LoVo (cell line): ENCODE results near the gene SIDT2.
"Not testable (repeated sequence)": the region's sequence is repeated elsewhere in the genome, so short reads cannot be mapped to it uniquely, and the experiment has no call there.

Source experiments
- DNase-seq: peaks from one replicate; pipeline ENCODE4 v3.0.0-alpha.2; 2016; ENCODE audit warnings: low spot score

Gene SIDT2

DNA sequence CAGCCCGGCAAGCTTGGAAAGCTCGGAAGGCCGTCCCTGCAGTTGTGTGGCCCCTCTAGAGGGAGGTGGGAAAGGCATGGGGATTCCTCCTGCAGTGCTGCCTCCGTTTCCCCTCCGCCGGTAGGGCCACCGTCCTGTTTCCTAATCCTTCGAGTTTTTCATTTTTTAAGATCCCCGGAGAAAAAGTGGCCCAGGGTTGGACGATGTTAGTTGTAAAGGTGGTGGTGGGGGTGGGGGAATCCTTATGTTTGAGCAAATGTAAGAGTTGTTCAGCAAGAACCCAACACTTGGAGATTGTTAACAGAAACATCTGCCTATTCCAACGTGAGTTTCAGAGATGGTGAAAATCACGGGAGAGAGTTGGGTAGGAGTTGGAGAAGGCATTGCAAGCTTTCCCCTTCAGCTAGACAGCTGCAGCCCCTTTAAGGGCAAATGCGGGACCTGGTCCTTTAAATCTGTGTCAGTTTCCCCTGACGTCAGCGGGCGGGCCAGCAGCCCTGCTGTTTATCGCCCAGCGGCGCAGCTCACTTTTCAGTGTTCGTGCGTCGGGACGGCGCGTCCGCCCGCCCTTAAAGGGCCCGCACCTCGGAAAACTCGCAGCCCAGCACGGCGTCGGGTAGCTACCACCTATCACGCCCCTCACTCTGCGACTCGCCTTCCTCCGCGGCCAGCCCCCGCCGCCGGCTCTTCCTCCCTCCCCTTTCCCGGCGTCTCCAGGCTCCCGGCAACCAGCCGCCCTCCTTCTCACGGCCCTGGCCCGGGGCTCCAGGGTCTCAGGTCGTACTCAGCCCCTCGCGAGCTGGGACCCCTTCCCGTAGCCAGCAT is at the start of gene SIDT2:
SIDT2 (plus strand) TSS at position 534 of the 825 bp plus-strand sequence. CDS start 521 bp downstream, outside the sequence.
- peak; percentile 89 for DNase-seq

DNA sequence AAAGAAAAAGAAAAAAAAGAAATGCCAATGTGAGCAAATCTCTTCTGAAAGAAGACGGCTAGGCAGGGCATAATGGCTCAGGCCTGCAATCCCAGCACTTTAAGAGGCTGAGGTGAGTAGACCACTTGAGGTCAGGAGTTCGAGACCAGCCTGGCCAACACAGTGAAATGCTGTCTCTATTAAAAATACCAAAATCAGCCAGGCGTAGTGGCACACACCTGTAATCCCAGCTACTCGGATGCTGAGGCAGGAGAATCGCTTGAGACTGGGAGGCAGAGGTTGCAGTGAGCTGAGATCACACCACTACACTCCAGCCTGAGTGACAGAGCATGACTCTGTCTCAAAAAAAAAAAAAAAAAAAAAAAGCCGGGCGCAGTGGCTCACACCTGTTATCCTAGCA is 48.1 kb upstream of the SIDT2 start:
- not testable (repeated sequence) for DNase-seq

DNA sequence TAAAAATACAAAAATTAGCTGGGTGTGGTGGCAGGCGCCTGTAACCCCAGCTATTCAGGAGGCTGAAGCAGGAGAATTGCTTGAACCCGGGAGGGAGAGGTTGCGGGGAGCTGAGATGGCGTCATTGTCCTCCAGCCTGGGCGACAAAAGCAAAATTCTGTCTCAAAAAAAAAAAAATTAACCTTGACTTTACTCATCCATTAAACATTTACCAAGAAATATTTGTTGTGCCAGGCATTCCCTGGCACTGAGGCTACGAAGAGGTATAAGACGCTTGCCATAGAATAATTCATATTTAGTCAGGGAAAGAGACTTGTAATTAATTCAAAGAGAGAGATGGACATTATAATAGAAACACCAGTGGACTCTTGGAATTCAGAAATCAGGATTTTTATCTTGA is 47.7 kb upstream of the SIDT2 start:
- no peak for DNase-seq

DNA sequence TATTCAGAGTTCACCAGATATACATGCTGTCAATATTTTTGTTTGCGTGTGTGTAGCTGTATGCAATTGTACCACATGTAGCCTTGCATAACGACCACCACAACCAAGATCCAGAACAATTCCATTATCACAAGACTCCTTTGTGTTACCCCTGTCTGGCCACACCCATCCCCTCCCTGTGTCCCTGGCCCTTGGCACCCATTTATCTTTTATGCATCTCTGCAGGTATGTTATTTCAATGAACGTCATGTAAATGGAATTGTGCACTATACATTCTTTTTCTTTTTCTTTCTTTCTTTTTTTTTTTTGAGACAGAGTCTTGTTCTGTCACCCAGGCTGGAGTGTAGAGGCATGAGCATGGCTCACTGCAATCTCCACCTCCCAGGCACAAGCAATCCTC is 44.1 kb upstream of the SIDT2 start:
- DNase-seq: no peak

DNA sequence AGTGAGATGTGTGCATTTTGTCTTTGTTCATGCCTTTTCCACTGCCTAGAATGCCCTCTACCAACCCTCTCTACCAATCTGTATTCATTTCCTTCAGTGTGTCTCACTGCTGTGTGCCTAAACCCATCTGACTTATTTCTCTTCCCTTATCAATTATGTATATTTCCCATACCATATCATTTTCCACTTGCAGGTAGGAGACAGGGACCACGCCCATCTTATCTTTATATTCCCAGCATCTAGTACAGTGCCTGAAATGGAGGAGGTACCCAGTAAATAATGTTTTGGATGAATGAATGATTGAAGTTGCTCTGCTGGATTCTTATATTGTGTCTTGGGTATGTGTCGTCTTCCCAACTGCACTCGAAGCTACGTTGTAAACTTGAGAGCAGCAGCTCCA is 43.6 kb upstream of the SIDT2 start:
- DNase-seq: not testable (repeated sequence)

DNA sequence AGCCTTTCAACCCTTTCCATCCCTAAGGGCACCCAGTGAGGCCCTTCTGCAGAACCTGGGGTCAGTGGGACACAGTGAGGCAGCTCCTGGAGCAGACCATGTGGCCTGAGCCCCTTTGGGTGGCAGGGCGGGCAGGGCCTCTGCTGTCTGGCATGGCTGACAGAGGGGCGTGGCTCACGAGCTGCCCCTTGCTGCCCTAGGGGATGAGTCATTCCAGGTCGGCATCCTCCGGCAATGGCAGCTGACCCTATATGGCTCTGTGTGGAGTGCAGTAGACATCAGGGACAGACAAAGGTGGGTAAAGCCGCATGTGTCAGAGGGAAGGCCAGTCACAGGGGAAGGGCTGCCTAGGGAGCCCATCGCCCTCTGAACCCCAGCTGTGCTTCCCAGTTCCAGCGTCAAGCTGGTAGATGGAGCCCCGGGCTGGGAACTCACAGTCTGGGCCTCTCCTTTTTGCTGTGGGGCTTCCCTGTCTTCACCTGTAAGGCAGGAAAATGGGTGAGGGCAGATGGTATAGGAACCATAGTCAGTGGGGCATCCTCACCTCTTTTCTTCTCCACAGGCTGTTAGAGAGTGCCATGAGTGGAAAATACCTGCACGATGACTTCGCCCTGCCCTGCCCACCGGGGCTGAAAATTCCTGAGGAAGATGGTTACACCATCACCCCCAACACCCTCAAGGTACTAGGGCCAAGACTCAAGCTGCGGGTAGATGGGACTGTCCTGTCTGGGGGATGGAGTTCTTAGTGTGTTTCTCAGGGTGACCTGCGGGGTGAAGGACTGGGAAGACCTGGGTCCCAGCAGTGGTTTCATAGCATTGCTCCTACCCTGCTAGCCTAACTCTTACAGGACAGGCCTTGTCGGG is 41.1 kb upstream of the SIDT2 start:
- DNase-seq: not testable (repeated sequence)

DNA sequence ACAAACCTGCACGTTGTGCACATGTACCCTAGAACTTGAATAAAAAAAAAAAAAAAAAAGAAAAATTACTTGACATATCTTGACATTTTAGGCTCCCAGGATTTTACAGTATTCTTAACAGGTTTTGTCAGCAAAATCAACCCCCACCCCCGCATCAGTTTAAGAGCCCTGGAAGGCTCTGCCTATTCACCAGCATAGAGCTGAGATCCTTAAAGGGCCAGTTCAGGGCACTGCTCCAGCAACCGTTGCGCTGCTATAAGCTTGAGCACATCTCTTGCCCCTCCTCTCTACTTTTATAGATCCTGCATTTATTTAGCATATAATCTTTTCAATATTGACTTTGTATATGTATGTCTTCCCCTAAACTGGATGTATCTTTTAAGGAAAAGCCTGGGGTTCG is 35.2 kb upstream of the SIDT2 start:
- DNase-seq: peak; percentile 11

DNA sequence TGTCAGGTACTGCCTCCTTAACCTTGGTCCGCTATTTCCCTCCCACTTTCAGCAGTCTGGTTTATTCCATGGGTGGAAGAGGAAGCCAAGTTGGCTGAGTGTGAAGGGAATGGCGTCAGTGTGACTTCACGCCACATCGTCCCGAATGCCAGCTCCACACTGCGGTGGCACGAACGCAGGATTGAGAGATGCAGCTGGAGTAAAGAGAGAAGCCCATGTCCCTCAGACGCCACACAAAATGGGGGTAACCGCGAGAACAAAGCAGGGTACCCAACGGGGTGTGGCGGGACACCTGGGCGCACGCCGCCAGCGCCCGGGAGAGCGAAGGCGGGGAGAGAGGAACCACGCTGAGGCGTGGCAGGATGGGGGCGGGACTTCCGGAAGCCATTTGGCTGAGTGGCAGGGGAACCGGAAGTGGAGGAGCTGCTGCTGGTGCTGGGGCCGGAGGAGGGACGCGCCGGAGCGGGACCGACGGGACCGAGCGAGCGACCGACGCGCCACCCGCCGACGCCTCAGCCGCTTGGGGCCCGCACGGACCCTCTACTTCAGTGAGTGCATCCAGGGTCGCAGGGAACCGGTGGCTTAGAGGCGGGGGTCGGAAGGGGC is 34.6 kb upstream of the SIDT2 start, which contains the start of gene PAFAH1B2:
PAFAH1B2 (plus strand) TSS at position 417 of the 606 bp plus-strand sequence. CDS start 8,161 bp downstream, outside the sequence.
- DNase-seq: peak; percentile 92

DNA sequence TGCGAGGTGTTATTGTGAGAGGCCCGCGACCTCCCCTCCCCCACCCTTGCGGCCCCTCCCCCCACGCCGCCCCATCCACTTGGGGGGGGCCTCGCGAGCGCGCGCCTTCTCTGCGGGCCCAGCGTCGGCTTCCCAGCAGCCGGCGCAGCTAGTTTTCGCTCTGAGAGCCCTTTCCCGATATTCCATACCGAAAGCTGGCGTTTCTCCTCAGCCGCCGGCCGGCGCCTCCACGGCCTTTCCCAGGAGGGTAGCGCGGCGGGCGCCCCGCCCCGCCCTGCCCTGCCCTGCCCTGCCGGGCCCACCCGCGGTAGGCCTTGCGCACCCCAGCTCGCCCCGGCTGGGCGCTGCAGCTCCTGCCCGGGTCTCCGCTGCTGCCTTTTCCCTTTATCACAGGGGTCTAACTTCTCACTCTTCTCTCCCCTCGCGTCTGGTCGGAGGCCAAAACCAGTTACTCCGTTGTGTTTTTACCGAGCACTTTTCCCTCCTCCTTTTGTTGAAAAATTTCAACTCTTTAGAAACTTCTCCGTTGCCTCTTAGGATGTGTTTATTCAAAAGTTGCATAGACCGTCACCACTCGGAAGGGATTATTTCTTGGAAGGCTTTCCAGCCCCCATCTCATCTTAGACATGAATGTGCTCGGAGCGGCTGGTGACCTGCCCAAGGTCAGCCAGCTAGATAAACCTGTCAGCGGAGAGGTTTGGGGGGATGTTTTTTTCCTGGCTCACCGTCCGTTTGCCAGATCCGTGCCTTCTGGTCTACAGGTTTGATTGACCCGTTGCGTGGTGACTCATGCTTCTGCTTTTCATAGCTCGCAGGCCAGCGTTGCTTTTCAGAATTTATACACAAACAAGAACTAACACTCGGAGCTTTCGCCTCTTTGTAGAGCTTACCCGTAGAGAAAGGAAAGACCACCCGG is 33.8 kb upstream of the SIDT2 start:
- DNase-seq: peak; percentile 43

DNA sequence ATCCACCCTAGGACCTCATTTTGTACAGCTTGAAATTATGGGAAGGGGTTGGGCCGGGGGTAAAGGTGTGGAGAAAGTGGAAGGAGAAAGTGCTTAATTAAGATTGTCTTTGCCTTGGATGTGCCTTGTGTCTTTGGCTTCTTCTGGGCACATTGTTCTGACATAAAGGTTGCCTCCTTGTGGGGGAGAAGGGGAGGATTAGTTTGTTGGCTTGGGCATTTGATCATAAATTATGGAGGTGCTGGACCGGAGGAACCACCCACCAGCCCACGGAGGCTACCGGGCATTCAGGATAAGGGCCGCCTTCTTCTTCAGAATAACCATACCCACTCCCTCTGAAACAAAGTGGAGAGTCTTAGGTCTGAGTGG is 33.2 kb upstream of the SIDT2 start:
- peak; percentile 9 for DNase-seq

DNA sequence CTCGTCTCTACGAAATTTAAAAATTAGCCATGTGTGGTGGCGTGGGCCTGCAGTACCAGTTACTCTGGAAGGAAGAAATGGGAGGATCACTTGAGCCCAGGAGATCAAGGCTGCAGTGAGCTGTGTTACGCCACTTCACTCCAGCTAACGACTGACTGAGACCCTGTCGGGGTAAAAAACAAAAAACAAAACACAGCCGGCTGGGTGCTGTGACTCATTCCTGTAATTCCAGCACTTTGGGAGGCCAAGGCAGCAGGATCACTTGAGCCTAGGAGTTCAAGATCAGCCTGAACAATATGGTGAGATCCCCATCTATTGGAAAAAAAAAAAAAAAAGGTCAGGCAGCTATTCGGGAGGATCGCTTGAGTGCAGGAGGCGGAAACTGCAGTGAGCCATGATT is 32.0 kb upstream of the SIDT2 start:
- DNase-seq: no peak

DNA sequence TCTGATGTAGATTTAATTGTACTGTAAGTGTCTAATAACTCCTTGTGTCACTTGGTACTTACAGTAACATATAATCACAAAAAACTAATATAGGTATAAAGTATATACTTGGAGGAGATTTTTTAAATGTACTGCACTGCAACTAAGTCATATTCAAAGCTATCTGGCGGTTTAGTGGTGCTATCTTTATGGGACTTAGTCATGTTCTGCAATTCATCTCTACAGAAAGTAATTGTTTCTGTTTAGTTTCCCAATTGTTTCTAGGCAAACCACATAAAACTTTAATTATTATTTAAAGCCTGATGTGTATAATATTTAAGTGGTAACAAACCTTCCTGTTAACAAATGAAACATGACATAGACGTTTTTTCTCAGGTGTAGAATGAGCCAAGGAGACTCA is 26.5 kb upstream of the SIDT2 start:
- DNase-seq: no peak

DNA sequence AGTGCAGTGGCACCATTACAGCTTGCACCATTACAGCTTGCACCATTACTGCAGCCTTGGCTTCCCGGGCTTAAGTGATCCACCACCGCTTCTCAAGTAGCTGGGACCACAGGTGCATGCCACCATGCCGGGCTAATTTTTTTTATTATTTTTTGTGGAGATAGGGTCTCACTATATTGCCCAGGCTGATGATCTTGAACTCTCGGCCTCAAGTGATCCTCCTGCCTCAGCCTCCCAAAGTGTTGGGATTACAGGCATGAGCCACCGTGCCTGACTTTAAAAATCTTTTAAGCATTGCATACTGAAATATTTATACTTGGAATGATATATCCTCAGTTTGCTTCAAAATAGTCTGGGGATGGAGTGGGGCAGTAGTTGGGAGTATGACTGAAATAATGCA is 24.1 kb upstream of the SIDT2 start:
- no peak for DNase-seq

DNA sequence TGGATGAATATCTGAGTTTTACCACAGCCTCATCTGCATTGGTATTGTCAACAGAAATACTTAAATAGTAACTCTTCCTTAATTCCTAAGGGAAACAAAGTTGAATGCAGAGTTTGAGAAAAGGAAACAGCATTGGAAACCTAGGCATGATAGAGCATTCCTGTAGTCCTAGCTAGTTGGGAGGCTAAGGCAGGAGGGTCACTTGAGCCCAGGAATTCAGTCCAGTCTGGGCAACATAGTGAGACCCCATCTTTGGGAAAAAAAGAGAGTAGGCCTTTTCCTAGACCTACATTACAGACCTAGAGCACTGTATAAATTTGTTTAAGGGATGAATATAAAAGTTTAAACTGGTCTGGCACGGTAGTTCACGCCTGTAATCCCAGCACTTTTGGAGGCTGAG is 21.0 kb upstream of the SIDT2 start:
- no peak for DNase-seq

DNA sequence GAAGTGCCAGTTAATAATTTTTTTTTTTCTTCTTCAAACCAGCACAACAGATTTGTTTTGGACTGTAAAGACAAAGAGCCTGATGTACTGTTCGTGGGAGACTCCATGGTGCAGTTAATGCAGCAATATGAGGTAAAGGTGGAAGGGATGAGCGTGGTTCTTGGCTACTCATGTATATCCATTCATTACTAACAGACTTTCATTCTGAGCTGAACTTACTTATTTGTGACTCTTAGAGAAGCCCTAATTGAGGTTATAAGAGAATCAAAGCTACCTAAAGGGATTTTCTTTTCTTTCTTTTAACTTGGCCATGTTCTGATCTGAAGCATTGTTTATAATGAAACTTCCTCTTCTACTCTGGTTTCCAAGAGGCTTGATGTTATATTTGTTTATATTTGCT is 18.7 kb upstream of the SIDT2 start:
- no peak for DNase-seq

DNA sequence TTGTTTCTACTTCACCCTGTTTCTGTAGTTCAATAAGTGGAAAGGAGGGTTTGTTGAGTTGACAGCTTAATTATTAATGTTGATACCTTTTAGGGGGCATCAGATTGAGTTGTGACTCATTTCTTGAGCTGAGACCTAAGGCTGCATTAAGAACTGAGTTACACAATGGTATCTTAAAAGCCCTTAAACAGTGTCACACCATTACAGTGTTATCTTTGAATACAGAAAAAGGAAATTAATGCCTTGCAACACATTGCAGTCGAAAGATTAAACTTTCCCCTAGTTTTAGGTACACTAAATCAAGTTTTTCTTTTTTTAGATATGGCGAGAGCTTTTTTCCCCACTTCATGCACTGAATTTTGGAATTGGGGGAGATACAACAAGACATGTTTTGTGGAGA is 17.7 kb upstream of the SIDT2 start:
- no peak for DNase-seq

DNA sequence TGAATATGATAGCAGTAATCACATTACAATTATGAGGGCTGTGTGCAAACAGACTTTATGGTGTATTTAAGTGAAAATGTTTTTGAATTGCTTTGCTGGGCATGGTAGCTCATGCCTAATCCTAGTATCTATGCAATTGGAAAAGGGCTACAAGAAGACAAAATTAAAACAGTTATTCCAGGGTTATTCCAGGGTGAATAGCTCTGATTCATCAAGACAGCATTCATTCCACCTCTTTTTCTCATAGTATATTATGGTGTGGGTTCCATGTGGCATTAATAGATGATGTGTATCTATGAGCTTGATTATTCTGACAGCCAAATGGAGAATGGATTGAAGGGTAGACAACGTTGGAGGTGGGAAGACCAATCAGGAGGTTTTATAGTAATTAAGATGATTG is 12.1 kb upstream of the SIDT2 start:
- no peak for DNase-seq

DNA sequence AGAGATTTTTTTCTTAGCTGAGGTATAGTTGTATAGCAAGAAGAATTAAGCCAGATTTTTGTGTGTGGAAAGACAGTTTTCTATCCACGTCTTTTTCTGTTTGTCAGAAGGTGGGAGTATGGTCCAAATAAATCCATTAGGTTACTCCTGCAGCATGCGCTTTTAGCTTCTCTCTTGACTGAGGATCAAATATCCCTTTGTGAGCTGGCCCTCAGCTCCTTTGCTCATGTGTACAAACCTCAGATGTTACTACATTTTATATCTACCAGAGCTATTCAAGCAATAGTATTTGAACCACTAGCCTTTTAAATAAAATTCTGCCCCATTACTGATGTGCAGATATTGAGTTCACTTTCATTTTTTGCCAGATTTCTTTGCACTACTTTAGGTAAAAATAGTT is 8.8 kb upstream of the SIDT2 start:
- DNase-seq: no peak

DNA sequence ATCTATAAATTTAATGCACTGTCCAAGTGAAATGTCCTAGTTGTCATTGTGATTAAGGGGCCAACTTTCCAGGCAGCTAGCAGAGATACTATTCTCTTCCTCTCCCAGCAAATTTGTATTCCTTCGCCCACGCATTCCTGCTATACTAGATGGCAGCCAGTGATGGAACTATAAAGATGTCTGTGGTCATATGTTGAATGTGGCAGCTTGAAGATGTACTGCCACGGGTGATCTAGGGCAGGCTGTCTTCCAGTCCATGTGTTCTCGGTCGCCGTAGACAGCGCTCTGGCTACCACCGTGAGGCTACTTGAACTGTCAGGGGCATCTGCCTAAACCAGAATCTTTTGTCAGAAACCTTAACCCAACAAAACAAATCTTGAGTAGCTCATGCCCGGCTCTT is 8.3 kb upstream of the SIDT2 start:
- no peak for DNase-seq

DNA sequence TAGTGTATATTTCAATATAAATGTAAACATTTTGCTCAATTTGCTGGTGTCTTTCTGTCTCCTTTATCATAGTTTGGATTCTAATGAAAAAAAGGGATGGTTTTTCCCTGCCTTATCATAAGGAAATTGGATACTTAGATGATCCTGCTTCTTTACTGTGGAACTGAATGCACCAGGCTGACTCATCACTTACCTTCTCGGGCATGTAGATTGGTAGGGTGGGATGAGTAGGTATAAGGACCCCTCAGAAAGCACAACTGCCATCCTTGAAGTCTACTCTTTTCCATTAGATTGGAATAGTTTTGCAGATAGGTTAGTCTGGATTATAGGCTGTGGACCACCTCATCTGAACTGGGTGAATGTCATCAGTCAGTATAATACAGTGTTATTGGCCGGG is 7.5 kb upstream of the SIDT2 start:
- no peak for DNase-seq

DNA sequence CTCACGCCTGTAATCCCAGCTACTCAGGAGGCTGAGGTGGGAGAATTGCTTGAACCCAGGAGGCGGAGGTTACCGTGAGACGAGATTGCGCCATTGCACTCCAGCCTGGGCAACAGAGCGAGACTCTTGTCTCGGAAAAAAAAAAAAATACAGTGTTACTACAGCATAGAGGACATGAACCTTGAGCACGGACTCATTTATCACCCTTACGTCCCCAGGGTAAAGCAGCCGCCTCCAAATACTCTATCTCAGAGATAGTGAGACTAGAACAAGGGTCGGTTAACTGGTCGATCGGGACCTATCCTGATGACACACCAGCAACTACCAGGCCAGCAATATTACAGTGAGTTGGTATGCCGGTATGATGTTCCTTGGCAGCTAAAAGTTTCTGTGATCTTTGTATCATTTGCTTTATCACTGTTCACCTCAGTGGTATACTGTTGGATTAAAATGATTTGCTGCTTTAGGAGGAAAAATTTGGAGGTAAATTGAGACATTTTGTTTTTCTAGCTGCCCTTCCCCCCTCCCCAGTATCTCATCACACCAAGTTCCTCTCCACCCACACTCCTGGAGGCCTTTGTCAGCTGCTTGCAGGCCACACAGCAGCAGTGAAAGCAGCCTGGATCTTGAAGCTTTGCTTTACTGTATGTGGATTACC is 7.0 kb upstream of the SIDT2 start:
- DNase-seq: no peak
